T-cell (primary cell): Measurements from ENCODE around the gene SIRPB2. TPM values are rescaled to one million over a fixed set of nuclear protein-coding genes. Genes with fewer than 3 reads are reported as not detected.

Experiments used
- ATAC-seq, 4 experiments: fragments of 200-7000 bp in 3 of 4; fragments of 150-1000 bp in 1 of 4; cut with Tn5 transposase; replicated peaks in 1 of 4; 1 replicate in 3 of 4; 2 replicates in 1 of 4; pipeline ENCODE4 v1.10.0; 2021; ENCODE audit warnings: moderate library complexity in 3 of 4, mild to moderate bottlenecking in 2 of 4, moderate number of reproducible peaks in 1 of 4
- CTCF ChIA-PET, 2 donors: fragments of 300-600 bp; sonication (Branson Sonifier 250); formaldehyde crosslinking; loops; one replicate each; lab custom pipeline; 2022; ENCODE audit warnings: antibody characterized with exemption in 2 of 2; lab: Charles Lee
- POLR2A ChIA-PET, 2 donors: fragments of 300-600 bp; sonication (Branson Sonifier 250); formaldehyde crosslinking; loops; one replicate each; lab custom pipeline; 2022; ENCODE audit warnings: antibody characterized with exemption in 2 of 2; lab: Charles Lee
- DNase-seq, 35 experiments: peaks; one replicate each; pipeline versions ENCODE4 v3.0.0 to v3.0.0-alpha.2; 2013 to 2023
- H3K27ac ChIP-seq: one replicate; pipeline ENCODE4 v1.5.1; 2013; ENCODE audit warnings: low read length
- H3K27me3 ChIP-seq, 2 experiments: replicated peaks in 1 of 2; 1 replicate in 1 of 2; 2 replicates in 1 of 2; pipeline versions ENCODE4 v1.6.1 to v1.7.0; 2013; ENCODE audit warnings: low read length in 1 of 2, mixed read lengths in 1 of 2; ENCODE audit not compliant: control insufficient read depth in 2 of 2, insufficient read depth in 2 of 2; ENCODE audit errors: extremely low read depth in 1 of 2
- H3K36me3 ChIP-seq, 2 donors: 1 replicate in 1 of 2; 2 replicates in 1 of 2; pipeline versions ENCODE4 v1.6.1 to v1.7.0; 2013; ENCODE audit warnings: low read length in 1 of 2; ENCODE audit not compliant: control insufficient read depth in 2 of 2, insufficient read depth in 1 of 2; ENCODE audit errors: extremely low read depth in 1 of 2
- H3K4me1 ChIP-seq, 2 experiments: 1 replicate in 1 of 2; 2 replicates in 1 of 2; pipeline versions ENCODE4 v1.6.1 to v1.7.0; 2013; ENCODE audit warnings: low read length in 2 of 2, mixed read lengths in 1 of 2; ENCODE audit not compliant: insufficient read depth in 2 of 2, control insufficient read depth in 1 of 2; ENCODE audit errors: extremely low read depth in 1 of 2
- H3K4me3 ChIP-seq, 2 donors: 1 replicate in 1 of 2; 2 replicates in 1 of 2; pipeline versions ENCODE4 v1.5.1 to v1.7.0; 2013; ENCODE audit warnings: mild to moderate bottlenecking in 2 of 2, low read length in 1 of 2, moderate library complexity in 1 of 2; ENCODE audit not compliant: control insufficient read depth in 1 of 2; ENCODE audit errors: extremely low read depth in 1 of 2
- H3K9me3 ChIP-seq: 2 replicates; pipeline ENCODE4 v1.7.0; 2013
- H3K27ac Mint-ChIP-seq, 2 donors: one replicate each; pipeline ENCODE4 v1.8.0; 2020 to 2021; ENCODE audit warnings: mild to moderate bottlenecking in 2 of 2, mixed read lengths in 2 of 2
- H3K27me3 Mint-ChIP-seq, 2 donors: one replicate each; pipeline ENCODE4 v1.8.0; 2021 to 2022; ENCODE audit warnings: mixed read lengths in 2 of 2
- H3K36me3 Mint-ChIP-seq: one replicate; pipeline ENCODE4 v1.8.0; 2021; ENCODE audit warnings: mixed read lengths
- H3K4me1 Mint-ChIP-seq, 3 donors: one replicate each; pipeline ENCODE4 v1.8.0; 2020 to 2022; ENCODE audit warnings: mixed read lengths in 3 of 3, mild to moderate bottlenecking in 1 of 3
- H3K4me3 Mint-ChIP-seq, 3 donors: one replicate each; pipeline ENCODE4 v1.8.0; 2020 to 2022; ENCODE audit warnings: mild to moderate bottlenecking in 3 of 3, mixed read lengths in 3 of 3, moderate library complexity in 3 of 3
- H3K9me3 Mint-ChIP-seq, 3 donors: one replicate each; pipeline ENCODE4 v1.8.0; 2020 to 2022; ENCODE audit warnings: mixed read lengths in 3 of 3
- WGBS: methylation state at CpG from one replicate; pipeline ENCODE4 v1.1.5; 2013; ENCODE audit warnings: missing lambda C conversion rate; ENCODE audit not compliant: insufficient coverage; 5-methylcytosine and 5-hydroxymethylcytosine counted together
- total RNA-seq, 35 experiments: library from RNA in 6 of 35; stranded (reverse) in 6 of 35; fragments of 120-200 nt in 1 of 35; gene quantifications; one replicate each; pipeline versions ENCODE4 v1.2.1 to v1.2.4 and lab custom pipeline; 2013 to 2026

Gene SIRPB2
- total RNA-seq, 5 donors from 2014 or later (not counting 1 experiment from before 2014, with no cell fraction given), result 0.09 to 0.58 TPM; not detected in 3

DNA sequence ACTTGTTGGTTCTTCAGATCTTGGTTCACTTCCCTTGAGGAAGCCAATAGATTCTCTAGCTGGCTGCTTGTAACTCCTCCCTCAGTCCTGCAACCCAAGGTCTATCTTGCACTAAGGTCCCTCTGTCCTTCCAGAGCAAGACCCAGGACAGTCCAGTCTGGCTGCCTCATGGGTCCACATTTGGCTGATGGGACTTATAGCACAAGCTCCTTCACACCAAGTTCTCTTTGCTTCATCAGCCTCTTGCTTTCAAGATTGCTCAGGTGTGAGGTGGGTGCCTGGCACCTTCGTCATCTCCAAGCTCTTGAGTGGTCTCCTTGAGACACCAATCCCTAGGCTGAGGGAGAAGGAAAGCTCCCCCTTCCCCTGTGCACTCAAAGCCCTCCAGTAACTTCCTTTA lies 52.9 kb downstream of the SIRPB2 start:
- peaks cover 42 to 48% (median 47%) of the 10 kb centered on the region in 3 donors for H3K4me1 Mint-ChIP-seq
- no peak overlapping the region for H3K27ac ChIP-seq
- ATAC-seq (no peak), DNase-seq (no peak)
- H3K4me3 Mint-ChIP-seq, result no peak overlapping the region
- no peaks in the 10 kb centered on the region for H3K27me3 ChIP-seq
- POLR2A ChIA-PET, result no interaction called here
- H3K4me3 ChIP-seq, result no peak overlapping the region
- H3K36me3 ChIP-seq, result peaks cover 0 to 20% of the 10 kb centered on the region in 2 donors
- H3K4me1 ChIP-seq, result peaks cover 9 to 24% of the 10 kb centered on the region in 2 experiments
- no peaks in the 10 kb centered on the region for H3K27me3 Mint-ChIP-seq
- H3K9me3 ChIP-seq, result no peaks in the 10 kb centered on the region
- H3K27ac Mint-ChIP-seq, result no peak overlapping the region
- H3K36me3 Mint-ChIP-seq, result peaks cover 18% of the 10 kb centered on the region
- no peaks in the 10 kb centered on the region for H3K9me3 Mint-ChIP-seq
- no CpG with 5 or more reads among the region's 1 CpG for WGBS
- CTCF ChIA-PET, result interaction anchor here (0.7 to 1.8 kb wide), 7 partner anchors 8 to 125 kb away, joined by 3 to 5 read pairs (median 3); no protein-coding TSS in a partner anchor

- Histone ChIP-seq H3K27me3 (no peaks in the 10 kb centered on the region), H3K4me3 (no peak overlapping the region), H3K27ac (no peak overlapping the region), H3K9me3 (no peaks in the 10 kb centered on the region), H3K36me3 (peaks cover 0 to 11% of the 10 kb centered on the region in 2 donors), H3K4me1 (peaks cover 9 to 24% of the 10 kb centered on the region in 2 experiments)
- H3K9me3 Mint-ChIP-seq, result no peaks in the 10 kb centered on the region
- peaks cover 47 to 52% (median 51%) of the 10 kb centered on the region in 3 donors for H3K4me1 Mint-ChIP-seq
- no peak overlapping the region for H3K27ac Mint-ChIP-seq
- peaks cover 13% of the 10 kb centered on the region for H3K36me3 Mint-ChIP-seq
- WGBS, result 18% methylated on average over 4 of the region's 5 CpGs
- peak; percentile 46 to 61 (median 55) for ATAC-seq
- ChIA-PET POLR2A (no interaction called here), CTCF (interaction anchor here (0.6 to 1.8 kb wide), 4 partner anchors 45 to 125 kb away, joined by 3 to 5 read pairs (median 4); no protein-coding TSS in a partner anchor)
- no peaks in the 10 kb centered on the region for H3K27me3 Mint-ChIP-seq
- peak; percentile 41 to 90 (median 72) for DNase-seq
- no peak overlapping the region for H3K4me3 Mint-ChIP-seq
Observed at GRCh38 chr20:1437235-1437904, 53.9 kb downstream of the SIRPB2 start.

GRCh38 chr20:1436263-1436662 lies 55.0 kb downstream of the SIRPB2 start:
- ATAC-seq (no peak), DNase-seq (no peak)
- Histone ChIP-seq H3K4me1 (peaks cover 9 to 21% of the 10 kb centered on the region in 2 experiments), H3K36me3 (peaks cover 0 to 3% of the 10 kb centered on the region in 2 donors), H3K27ac (no peak overlapping the region), H3K9me3 (no peaks in the 10 kb centered on the region), H3K4me3 (no peak overlapping the region), H3K27me3 (no peaks in the 10 kb centered on the region)
- H3K4me3 Mint-ChIP-seq, result no peak overlapping the region
- no peaks in the 10 kb centered on the region for H3K27me3 Mint-ChIP-seq
- peaks cover 4% of the 10 kb centered on the region for H3K36me3 Mint-ChIP-seq
- WGBS, result 91% methylated on average over 4 of the region's 8 CpGs
- H3K27ac Mint-ChIP-seq, result no peak overlapping the region
- CTCF ChIA-PET, result no interaction called here
- POLR2A ChIA-PET, result no interaction called here
- no peaks in the 10 kb centered on the region for H3K9me3 Mint-ChIP-seq
- H3K4me1 Mint-ChIP-seq, result peaks cover 37 to 44% (median 42%) of the 10 kb centered on the region in 3 donors

DNA sequence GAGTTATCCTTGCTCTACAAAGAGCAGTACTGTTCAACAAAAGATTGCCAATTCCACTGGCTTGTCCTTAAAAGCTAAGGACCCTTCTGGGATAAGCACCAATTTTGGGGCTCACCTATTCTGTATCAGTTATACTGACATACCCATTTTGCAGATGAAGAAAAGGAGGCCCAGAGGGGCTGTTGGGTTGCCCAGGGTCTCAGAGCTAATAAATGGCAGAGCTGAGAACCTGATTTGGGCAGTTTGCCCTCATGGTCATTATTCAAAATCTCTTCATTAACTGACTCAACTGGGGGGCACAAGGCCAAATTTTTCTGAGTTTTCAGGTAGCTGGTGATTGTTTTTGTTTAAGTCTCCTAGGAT lies 55.9 kb downstream of the SIRPB2 start:
- no peak for ATAC-seq
- peaks cover 0 to 3% of the 10 kb centered on the region in 2 donors for H3K36me3 ChIP-seq
- ChIA-PET POLR2A (interaction anchor here (0.6 to 0.7 kb wide), 3 partner anchors 51 to 109 kb away, joined by 4 to 7 read pairs (median 5); no protein-coding TSS in a partner anchor), CTCF (interaction anchor here (0.6 to 1.6 kb wide), 5 partner anchors 43 to 633 kb away, joined by 3 to 6 read pairs (median 4); no protein-coding TSS in a partner anchor)
- H3K36me3 Mint-ChIP-seq, result peaks cover 4% of the 10 kb centered on the region
- H3K4me1 Mint-ChIP-seq, result peaks cover 28 to 36% (median 35%) of the 10 kb centered on the region in 3 donors
- H3K9me3 ChIP-seq, result no peaks in the 10 kb centered on the region
- H3K27ac ChIP-seq, result no peak overlapping the region
- H3K27me3 ChIP-seq, result no peaks in the 10 kb centered on the region
- H3K4me3 ChIP-seq, result no peak overlapping the region
- no peak overlapping the region for H3K27ac Mint-ChIP-seq
- H3K4me3 Mint-ChIP-seq, result peak overlapping the region in 1 of 3 donors; percentile 19
- DNase-seq, result no peak
- no peaks in the 10 kb centered on the region for H3K9me3 Mint-ChIP-seq
- no peaks in the 10 kb centered on the region for H3K27me3 Mint-ChIP-seq
- H3K4me1 ChIP-seq, result peaks cover 9 to 13% of the 10 kb centered on the region in 2 experiments

DNA sequence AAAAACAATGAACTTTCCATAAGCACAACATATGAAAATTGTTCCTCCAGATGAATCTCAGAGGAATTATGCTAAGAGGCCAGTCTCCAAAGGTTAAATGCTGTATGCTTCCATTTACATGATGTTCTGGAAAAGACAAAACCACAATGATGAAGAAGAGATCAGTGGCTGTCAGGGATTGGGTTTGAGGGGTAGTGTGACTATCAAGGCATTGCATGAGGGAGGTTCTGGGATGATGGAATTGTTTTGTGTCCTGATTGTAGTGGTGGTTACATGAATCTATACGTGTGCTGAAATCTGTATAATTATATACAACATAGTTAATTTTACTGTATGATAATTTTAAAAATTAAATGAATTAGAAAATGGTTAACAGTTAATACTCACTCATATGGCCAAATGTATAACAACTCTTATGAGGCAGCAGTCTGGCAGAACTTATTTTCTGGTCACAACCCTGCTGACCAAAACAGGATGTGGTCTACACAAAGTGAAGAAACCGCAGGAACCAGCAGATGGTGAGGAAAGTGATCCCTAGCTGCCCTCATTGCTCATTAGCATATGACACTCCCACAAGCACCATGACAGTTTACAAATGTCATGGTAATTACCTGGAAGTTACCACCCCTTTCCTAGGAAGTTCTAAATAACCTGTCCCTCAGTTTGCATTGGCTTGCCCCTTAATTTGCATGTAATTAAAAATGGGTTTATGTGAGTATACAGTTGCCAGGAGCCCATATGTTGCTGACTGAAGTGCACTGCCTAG lies 56.5 kb downstream of the SIRPB2 start:
- ChIA-PET POLR2A (interaction anchor here (0.6 to 0.7 kb wide), 4 partner anchors 51 to 225 kb away, joined by 3 to 7 read pairs (median 4); no protein-coding TSS in a partner anchor), CTCF (interaction anchor here (0.6 to 1.6 kb wide), 4 partner anchors 43 to 632 kb away, joined by 3 to 4 read pairs (median 4); no protein-coding TSS in a partner anchor)
- WGBS, result 0% methylated on average over 1 of the region's 2 CpGs
- H3K4me1 Mint-ChIP-seq, result peaks cover 24 to 34% (median 33%) of the 10 kb centered on the region in 3 donors
- H3K27me3 Mint-ChIP-seq, result no peaks in the 10 kb centered on the region
- ATAC-seq (peak; percentile 63 to 89 (median 88)), DNase-seq (peak in 31 of 35 experiments; percentile 14 to 78 (median 37))
- no peaks in the 10 kb centered on the region for H3K9me3 Mint-ChIP-seq
- no peaks in the 10 kb centered on the region for H3K27me3 ChIP-seq
- H3K4me3 ChIP-seq, result no peak overlapping the region
- H3K27ac Mint-ChIP-seq, result no peak overlapping the region
- H3K36me3 ChIP-seq, result peaks cover 0 to under 1% of the 10 kb centered on the region in 2 donors
- H3K4me1 ChIP-seq, result peaks cover 9 to 13% of the 10 kb centered on the region in 2 experiments
- H3K9me3 ChIP-seq, result no peaks in the 10 kb centered on the region
- H3K4me3 Mint-ChIP-seq, result peak overlapping the region in 1 of 3 donors; percentile 19
- no peak overlapping the region for H3K27ac ChIP-seq
- H3K36me3 Mint-ChIP-seq, result peaks cover 4% of the 10 kb centered on the region

- Mint-ChIP-seq H3K9me3 (no peaks in the 10 kb centered on the region), H3K4me3 (no peak overlapping the region), H3K27me3 (peaks cover 0 to 3% of the 10 kb centered on the region in 2 donors), H3K36me3 (peaks cover 4% of the 10 kb centered on the region), H3K27ac (no peak overlapping the region), H3K4me1 (peaks cover 28 to 35% (median 31%) of the 10 kb centered on the region in 3 donors)
- Histone ChIP-seq H3K27me3 (peaks cover 0 to 7% of the 10 kb centered on the region in 2 experiments), H3K36me3 (no peaks in the 10 kb centered on the region), H3K27ac (no peak overlapping the region), H3K9me3 (no peaks in the 10 kb centered on the region), H3K4me3 (no peak overlapping the region), H3K4me1 (peaks cover 9 to 10% of the 10 kb centered on the region in 2 experiments)
- ATAC-seq, result no peak
- WGBS, result no CpG with 5 or more reads among the region's 1 CpG
- CTCF ChIA-PET, result no interaction called here
- DNase-seq, result no peak
- POLR2A ChIA-PET, result no interaction called here
Observed at GRCh38 chr20:1431158-1431557, 60.1 kb downstream of the SIRPB2 start.
